ENCODE data around the gene MTCL1. TPM values are rescaled to one million over a fixed set of nuclear protein-coding genes. Genes with fewer than 3 reads are reported as not detected.
A peak's percentile ranks its signal among the peaks of the same experiment; 100 is the strongest.

The MTCL1 gene
- polyA plus RNA-seq, 1 experiment: 56.6 TPM

- DNase-seq (ENCODE audit: low read depth, low spot score): no peak
- TF ChIP-seq CTCF (IDR thresholded peaks at IDR 0.05; ENCODE audit: low read depth, low read length): no peak
- Histone ChIP-seq H3K27me3 (ENCODE audit: control insufficient read depth, insufficient read depth, low read length) (no peaks in the 10 kb centered on the region), H3K27ac (ENCODE audit: low read depth, low read length) (no peak overlapping the region), H3K4me3 (ENCODE audit: low read depth, low read length) (no peak overlapping the region), H3K9me3 (ENCODE audit: control insufficient read depth, insufficient read depth, low read length) (peaks cover 7% of the 10 kb centered on the region; the same call in 1 of the 2 replicates)
- CTCF ChIA-PET: no interaction called here
- POLR2A ChIA-PET: interaction anchor here (0.7 kb wide), 1 partner anchor 191 kb away, joined by 4 read pairs; no protein-coding TSS in a partner anchor
These were observed 150.9 kb downstream of the MTCL1 start for GRCh38 chr18:8856212-8856611.

DNA sequence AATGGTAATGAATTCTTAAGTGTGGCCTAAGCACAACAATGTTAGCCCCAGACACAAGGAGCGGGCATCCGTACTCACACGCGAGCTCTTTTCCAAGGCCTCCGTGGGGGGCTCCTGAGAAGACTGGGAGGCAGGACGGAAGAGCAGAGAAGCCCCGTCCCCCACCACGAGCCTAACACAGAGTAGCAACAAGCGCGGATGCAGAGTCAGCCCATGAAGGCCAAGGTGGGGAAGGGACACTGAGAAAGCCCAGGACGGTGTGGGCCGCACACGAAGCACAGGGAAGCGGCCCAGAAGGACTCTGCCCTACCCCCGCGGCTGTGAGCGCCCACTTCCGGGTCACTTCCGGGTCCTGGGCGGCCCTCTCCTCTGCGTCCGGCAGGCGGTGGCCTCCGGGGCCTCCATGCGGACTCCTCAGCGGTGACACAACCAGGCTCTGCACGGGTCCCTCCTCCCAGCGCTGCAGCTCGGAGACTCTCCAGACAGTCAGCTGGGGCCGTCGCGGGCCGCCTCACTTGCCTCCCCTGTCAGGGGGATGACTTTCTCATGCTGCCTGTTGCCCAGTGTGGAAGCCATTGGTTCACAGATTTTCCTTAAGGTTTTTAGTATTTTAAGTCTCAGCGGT lies 151.5 kb downstream of the MTCL1 start:
- no peak for TF ChIP-seq CTCF (IDR thresholded peaks at IDR 0.05; ENCODE audit: low read depth, low read length)
- Histone ChIP-seq H3K9me3 (ENCODE audit: control insufficient read depth, insufficient read depth, low read length) (peaks cover 7% of the 10 kb centered on the region; the same call in 1 of the 2 replicates), H3K27ac (ENCODE audit: low read depth, low read length) (no peak overlapping the region), H3K27me3 (ENCODE audit: control insufficient read depth, insufficient read depth, low read length) (no peaks in the 10 kb centered on the region), H3K4me3 (ENCODE audit: low read depth, low read length) (no peak overlapping the region)
- DNase-seq (ENCODE audit: low read depth, low spot score): no peak
- ChIA-PET CTCF (no interaction called here), POLR2A (no interaction called here)

DNA sequence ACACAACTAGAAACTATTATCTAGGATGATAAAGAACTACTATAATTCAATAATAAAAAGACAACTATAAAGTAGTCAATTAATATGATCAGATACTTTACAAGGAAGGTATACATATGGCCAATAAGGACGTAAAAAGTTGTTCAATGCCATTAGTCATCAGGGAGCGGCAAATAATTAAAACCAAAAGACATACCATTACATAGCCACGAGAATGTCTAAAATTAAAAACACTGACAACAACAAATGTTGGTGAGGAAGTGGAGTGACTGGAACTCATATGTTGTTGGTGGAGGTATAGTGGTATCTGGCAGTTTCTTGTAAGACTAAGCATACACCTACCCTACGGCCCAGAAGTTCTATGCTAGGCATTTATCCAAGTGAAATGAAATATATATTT lies 152.4 kb downstream of the MTCL1 start:
- DNase-seq (ENCODE audit: low read depth, low spot score): no peak
- no peaks in the 10 kb centered on the region for H3K27me3 ChIP-seq (ENCODE audit: control insufficient read depth, insufficient read depth, low read length)
- TF ChIP-seq CTCF (IDR thresholded peaks at IDR 0.05; ENCODE audit: low read depth, low read length): no peak
- POLR2A ChIA-PET: no interaction called here
- CTCF ChIA-PET: no interaction called here
- H3K4me3 ChIP-seq (ENCODE audit: low read depth, low read length): no peak overlapping the region
- H3K9me3 ChIP-seq (ENCODE audit: control insufficient read depth, insufficient read depth, low read length): peaks cover 7% of the 10 kb centered on the region; the same call in 1 of the 2 replicates
- H3K27ac ChIP-seq (ENCODE audit: low read depth, low read length): no peak overlapping the region

GRCh38 chr18:8858888-8859511 lies 153.6 kb downstream of the MTCL1 start:
- CTCF ChIA-PET: interaction anchor here (0.7 kb wide), 1 partner anchor 20 kb away, joined by 3 read pairs; no protein-coding TSS in a partner anchor
- Histone ChIP-seq H3K4me3 (ENCODE audit: low read depth, low read length) (no peak overlapping the region), H3K9me3 (ENCODE audit: control insufficient read depth, insufficient read depth, low read length) (peaks cover 7% of the 10 kb centered on the region; the same call in 1 of the 2 replicates), H3K27ac (ENCODE audit: low read depth, low read length) (peak overlapping the region; percentile 68), H3K27me3 (ENCODE audit: control insufficient read depth, insufficient read depth, low read length) (no peaks in the 10 kb centered on the region)
- peak; percentile 94 for DNase-seq (ENCODE audit: low read depth, low spot score)
- POLR2A ChIA-PET: interaction anchor here (0.6 to 1.2 kb wide), 2 partner anchors 89 to 129 kb away, joined by 3 read pairs; no protein-coding TSS in a partner anchor
- no peak for TF ChIP-seq CTCF (IDR thresholded peaks at IDR 0.05; ENCODE audit: low read depth, low read length)

All from AG04450 (cell line).